ENCODE data around the gene BIRC5.

DNA sequence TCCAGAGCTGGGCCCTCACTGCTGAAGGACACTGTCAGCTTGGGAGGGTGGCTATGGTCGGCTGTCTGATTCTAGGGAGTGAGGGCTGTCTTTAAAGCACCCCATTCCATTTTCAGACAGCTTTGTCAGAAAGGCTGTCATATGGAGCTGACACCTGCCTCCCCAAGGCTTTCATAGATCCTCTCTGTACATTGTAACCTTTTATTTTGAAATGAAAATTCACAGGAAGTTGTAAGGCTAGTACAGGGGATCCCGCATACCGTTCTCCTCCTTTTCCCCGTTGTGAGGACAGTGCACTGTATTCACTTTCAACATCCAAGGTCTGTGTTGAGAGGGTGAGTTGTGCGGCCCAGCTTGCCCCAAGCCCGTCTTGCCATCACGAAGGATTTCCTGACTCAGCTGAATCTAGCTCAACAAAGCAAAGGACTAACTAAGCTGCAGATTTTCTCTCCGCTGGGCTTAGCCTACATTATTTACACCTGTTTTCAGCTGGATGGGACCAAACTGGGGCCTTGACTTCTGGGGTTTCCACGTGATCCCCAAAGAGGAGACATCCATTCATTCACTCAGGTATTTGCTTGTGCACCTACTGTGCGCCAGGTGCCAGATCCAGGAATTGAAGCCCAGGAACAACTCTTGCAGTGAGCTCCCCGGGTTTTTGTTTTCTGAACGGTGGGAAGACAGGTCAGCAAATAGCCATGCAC, 12.2 kb downstream of the BIRC5 start:
- TF ChIP-seq POLR2AphosphoS5 (IDR thresholded peaks at IDR 0.05; ENCODE audit: borderline replicate concordance, low read depth, low read length): peak; percentile 3; the same call in 1 of the 2 replicates
- TF ChIP-seq EZH2 (IDR thresholded peaks at IDR 0.05): no peak
- no peak for TF ChIP-seq FOXP2 (optimal IDR thresholded peaks at IDR 0.05; ENCODE audit: control extremely low read depth, extremely low read length, insufficient read depth)

Data from SK-N-MC (cell line).